ENCODE data around the gene SNN. TPM values are rescaled to one million over a fixed set of nuclear protein-coding genes. Genes with fewer than 3 reads are reported as not detected.

Gene SNN
- total RNA-seq, 1 donor from 2014 or later, result 40.0 TPM

DNA sequence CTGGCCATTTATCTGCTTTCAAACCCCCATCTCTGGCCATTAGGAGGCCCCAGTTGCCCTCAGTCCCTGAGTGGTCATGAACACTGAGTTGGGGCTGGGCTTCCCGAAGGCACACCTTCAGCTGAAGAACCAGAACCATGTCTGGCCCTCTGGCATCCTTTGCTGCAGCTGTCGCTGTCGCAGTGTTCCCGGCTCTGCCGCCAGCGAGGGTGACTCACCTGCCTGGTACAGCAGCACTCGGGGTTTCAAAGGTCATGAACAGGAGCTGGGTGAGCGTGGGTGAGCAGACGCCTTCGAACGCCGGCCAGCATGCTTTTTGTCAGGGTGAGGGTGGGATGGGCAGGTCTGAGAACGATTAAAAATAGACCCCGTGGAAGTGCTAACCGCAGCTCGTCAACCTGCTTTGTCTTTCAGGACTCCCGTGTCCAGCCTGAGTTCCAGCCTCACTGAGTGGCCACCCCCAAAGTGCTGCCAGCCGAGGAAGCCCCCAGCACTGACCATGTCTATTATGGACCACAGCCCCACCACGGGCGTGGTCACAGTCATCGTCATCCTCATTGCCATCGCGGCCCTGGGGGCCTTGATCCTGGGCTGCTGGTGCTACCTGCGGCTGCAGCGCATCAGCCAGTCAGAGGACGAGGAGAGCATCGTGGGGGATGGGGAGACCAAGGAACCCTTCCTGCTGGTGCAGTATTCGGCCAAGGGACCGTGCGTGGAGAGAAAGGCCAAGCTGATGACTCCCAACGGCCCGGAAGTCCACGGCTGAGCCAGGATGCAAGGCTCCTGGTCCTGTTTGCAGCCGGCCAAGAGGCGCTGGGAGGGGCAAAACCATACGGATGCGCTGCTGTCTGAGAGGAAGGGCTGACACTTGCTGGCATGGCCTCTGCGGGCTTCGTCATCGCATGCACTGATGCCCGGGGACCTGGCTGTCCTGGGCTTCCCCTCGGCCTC lies 7.6 kb downstream of the SNN start:
- no peak for DNase-seq (ENCODE audit: low spot score)
- ATAC-seq, result no peak
- intact Hi-C loops (cut with DNase I), result no loop called here

DNA sequence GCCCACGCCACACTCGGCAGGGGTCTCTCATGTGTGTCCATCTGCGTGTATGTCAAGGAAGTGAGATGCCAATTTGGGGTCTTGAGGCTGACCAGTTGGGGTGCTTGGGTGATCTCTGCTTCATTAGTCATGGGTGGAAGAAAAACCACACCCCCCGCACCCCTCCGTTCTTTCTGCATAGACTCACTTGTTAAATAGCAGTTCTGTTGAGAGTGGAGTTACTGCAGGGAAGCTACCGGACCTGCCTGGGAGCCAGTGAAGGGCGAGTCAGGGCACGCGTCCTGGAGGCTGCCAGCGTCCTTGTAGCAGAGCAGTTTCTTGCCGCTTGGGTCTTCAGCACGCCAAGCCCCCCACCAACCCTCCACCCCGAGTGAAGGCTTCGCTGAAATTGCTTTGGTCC lies 8.5 kb downstream of the SNN start:
- DNase-seq (ENCODE audit: low spot score) (no peak), ATAC-seq (no peak)
- intact Hi-C loops (cut with DNase I), result no loop called here

DNA sequence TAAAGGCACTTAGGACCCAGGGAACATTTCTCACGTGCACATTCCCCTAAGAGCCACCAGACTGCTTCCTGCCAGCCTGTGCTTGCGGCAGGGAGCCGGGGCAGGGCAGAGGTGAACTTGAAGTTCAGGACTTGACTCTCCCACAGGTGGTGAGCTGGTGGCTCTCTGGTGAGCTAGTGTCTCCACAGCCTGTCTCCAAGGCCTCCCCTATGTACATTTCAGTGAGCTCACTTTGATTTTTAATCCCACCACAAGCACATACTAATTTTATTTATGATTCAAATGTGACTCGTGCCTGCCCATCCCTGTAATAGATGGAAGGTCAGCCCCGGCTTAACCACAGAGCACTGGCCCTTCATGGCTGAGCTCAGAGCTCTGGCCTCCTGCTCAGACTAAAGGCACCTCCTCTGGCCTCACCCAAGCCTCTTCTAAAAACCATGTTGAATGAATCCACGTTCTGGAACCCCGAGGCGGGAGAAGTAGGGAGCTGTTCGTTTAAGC lies 9.2 kb downstream of the SNN start:
- DNase-seq (ENCODE audit: low spot score), result no peak
- intact Hi-C loops (cut with DNase I), result no loop called here
- ATAC-seq, result no peak

DNA sequence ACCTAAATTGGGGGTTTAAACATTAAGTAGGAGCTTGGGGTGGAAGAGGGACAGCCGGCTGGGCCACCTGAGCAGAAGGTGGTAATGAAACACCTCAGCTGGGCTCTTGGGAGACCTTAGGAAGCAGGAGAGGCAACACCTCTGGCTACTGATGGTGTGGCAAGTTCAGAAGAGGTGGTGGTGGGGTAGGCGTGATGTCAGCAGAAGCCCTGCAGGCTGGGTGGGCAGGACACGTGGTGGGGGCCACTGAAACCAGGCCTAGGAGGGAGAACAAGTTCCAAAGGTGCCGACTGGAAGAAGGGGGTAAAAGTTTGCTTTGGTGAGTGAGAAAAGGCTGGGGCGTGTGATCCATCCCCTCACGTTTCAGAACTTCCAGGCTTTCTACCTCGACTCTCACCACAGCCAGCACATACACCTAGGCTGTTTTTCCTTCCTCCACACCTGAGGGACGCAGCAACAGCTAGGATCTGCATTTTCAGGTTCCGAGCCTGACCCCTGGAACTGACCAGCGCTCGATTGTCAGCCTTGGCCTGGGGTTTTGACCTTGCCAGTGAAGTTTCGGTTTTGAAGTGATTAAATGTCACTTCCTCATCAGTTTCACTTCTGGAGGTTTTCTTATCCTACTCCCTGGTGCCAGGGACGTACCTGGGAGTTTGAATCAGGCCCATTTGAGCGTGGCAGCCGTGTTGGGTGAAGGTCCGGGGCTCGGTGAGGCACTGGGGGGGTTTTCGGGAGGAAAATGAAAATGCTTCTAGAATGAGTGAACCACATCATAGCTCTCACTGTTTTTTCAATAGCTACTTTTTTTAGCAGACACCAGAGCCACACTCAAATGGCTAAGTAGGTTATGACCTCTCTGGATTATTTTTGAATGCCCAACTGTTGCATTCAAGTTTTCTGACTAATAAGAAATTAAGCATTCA lies 10.0 kb downstream of the SNN start:
- DNase-seq (ENCODE audit: low spot score), result peak; percentile 51
- intact Hi-C loops (cut with DNase I), result no loop called here
- ATAC-seq, result no peak

DNA sequence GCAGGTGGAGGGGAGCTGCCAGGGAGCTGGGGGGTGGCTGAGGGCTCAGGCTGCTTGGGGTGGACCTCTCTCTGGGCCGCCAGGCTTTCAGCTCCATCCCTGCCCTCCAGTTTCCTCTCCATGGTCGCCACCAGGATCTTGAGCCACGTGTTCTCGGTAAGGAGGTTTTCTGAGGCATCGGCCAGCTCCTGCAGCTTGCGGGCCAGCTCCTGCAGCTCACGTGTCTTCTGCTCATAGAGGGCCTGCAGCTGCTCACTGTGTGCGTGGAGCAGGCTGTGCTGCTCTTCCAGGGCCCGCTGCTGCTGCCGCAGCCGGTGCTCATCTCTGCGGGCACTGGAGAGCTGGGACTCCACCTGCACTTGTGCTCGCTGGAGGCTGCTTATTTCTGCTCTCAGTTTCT lies 11.0 kb downstream of the SNN start:
- intact Hi-C loops (cut with DNase I), result no loop called here
- ATAC-seq, result no peak
- DNase-seq (ENCODE audit: low spot score), result peak; percentile 49

DNA sequence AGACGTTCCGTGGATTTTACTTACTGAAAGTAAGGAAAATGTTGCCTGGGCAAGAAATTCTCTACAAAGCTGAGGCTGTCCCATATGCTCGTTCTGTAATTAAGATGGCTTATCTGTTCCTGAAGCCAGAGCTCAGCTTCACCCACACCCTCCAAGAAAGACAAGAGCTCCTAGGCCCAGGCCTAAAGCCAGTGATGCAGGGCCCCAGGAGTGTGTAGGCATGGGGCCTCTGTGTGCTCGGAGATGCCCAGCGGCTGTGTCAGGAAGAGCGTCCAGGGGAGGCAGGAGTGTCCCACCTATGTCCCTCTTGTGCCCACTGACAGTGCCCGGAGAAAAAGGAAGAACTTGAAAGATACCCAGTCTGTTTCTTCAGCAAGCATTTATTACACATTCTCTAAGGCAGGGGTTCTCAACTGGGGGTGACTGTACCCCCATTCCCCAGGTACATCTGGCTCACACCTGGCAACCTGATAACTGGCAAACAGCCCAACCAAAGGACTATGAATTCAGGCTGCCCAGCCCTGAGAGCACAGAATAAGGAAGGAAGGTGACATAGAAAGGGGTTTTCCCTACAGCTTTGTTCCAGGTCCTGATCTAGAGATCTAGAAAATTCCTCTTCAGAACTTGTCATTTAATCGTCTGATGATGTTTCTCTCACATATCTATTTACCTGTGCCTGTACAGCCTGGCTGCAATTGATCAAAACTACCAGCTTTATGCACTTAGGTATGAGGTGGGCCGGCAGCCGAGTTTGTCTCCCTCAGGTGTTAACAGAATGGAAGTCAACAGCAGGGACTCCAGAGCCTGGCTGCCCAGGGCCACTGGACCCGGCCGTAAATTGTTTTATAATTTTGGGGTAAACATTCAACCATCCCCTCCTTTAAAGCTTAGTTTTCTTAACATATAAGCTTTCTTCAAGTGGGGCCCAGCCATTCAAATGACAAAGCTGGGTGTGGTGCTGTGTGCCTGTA lies 12.0 kb downstream of the SNN start:
- DNase-seq (ENCODE audit: low spot score) (no peak), ATAC-seq (no peak)
- intact Hi-C loops (cut with DNase I), result no loop called here

DNA sequence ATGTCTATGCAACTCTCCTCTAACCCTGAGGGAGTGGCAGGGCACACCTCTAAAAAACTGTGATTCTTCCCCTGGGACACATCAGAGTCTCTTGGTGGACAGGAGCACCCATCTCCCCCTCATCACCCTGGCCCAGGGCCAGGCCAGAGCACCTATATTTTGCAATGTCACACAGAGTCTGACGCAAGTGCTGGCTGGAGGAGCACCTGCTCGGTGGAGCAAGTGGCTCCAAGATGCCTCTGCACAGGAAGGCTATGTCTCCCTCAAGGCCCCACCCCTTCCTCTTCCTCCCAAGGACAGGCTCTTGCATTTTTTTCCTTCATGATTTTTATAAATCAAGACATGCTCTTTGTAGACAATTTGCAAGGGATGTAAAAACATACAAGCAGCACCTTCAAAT lies 13.3 kb downstream of the SNN start:
- DNase-seq (ENCODE audit: low spot score) (no peak), ATAC-seq (no peak)
- intact Hi-C loops (cut with DNase I), result no loop called here

DNA sequence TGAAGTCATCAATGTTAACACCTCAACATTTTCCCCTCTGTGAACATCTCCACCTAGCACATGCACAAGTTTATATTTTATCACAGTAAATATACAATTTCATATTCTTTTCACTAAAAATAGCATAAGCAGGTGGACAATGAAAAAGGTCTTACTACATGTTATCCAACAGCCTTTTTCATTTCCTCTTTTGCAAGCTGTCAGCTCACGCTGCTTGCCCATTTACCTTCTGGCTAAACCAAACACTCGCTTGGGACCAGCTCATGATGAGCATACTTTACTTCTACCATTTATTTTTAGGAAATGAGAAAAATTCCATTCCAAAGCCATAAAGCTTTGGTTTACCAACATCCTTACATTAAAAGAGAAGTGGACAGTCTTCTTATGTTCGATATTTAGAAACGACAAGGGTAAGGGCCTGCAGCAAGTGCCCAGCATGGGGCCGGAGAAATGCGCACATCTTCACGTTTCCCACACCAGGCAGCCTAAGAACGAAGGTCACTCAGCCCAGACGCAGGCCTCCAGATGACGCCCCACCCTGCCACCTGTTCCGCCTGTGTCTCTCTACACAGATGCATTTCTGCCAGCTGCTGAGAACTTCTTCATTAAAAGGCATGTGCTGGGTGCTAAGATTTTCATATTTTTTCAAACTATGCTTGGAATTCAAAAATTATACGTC lies 13.9 kb downstream of the SNN start:
- no peak for ATAC-seq
- intact Hi-C loops (cut with DNase I), result no loop called here

DNA sequence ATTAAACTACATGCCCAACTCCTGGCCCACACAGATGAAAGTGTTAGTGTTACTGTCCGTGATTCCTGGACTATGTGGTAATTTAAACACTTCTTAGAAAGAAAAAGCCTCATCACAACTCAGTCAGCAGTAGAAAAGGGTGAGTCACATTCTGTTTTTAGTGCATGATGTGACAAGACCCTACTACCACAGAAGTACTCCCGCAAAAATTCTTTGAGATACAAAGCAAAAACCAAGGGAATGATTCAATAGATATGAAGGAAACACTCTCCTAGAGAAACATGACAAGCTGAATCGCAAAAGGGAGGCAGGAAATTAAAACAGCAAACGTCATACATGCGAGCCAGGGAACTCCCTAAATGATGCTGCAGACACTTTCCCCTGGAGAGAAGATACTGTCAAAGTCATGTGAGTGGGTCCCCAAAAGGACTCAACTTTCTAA lies 14.4 kb downstream of the SNN start:
- intact Hi-C loops (cut with DNase I), result no loop called here
- DNase-seq (ENCODE audit: low spot score), result no peak
- ATAC-seq, result no peak

More for the DNA sequence above, 13.9 kb downstream of the SNN start:
- no peak for DNase-seq (ENCODE audit: low spot score)

DNA sequence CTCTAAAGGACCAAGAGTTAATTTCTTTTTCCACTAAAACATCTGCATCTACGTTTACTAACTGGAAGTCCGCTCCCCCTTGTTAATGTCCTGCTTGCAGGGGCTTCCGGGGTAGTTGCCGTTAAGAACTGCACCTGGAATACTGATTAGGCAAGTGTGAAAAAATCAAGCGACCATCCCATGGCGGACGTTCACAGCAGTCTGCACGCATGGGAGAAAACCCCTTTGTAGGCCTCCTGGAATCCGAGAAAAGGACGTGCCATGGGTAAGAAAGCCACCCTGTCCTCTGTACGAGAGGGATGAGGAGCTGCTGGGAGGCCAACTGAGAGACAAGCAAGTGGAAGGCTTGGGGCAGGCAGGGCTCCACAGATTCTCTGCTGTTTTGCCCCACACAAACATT lies 14.9 kb downstream of the SNN start:
- DNase-seq (ENCODE audit: low spot score) (no peak), ATAC-seq (no peak)
- intact Hi-C loops (cut with DNase I), result no loop called here

DNA sequence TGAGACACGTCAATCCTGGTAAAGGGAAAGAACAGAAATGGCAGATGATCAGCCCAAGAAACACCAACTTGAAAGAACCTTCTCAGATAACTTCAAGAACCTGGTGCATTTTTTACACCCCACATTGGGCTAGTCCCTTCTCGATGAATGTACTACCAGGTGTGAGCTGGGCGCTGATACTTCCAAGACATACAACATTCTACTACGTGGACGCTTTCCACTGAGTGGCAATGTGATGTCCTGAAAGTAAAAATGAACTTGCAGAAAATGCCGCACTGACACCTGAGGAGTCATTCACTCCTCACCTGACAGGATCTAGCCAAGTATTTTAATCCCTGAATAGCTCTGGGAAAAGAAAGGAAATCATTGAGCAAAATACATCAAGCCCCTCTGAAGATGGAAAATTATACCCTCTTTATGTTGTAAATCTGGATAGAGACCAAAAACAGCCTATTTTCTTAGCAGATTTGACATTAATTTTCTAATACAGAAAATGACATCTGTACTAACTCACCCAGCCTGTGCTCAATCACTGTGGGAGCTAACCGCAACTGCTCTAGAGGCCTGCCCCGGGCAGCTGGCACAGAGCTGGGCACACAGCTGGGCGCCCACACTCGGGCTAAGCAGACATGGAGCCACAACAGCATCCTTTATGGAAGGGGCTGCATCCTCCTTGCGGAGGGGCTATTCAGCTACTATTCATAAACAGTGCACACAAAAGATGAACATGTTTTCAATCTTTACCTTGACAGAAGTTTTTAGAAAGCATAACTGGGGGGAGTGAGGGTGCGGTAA lies 16.2 kb downstream of the SNN start:
- ATAC-seq (no peak), DNase-seq (ENCODE audit: low spot score) (no peak)
- intact Hi-C loops (cut with DNase I), result no loop called here

DNA sequence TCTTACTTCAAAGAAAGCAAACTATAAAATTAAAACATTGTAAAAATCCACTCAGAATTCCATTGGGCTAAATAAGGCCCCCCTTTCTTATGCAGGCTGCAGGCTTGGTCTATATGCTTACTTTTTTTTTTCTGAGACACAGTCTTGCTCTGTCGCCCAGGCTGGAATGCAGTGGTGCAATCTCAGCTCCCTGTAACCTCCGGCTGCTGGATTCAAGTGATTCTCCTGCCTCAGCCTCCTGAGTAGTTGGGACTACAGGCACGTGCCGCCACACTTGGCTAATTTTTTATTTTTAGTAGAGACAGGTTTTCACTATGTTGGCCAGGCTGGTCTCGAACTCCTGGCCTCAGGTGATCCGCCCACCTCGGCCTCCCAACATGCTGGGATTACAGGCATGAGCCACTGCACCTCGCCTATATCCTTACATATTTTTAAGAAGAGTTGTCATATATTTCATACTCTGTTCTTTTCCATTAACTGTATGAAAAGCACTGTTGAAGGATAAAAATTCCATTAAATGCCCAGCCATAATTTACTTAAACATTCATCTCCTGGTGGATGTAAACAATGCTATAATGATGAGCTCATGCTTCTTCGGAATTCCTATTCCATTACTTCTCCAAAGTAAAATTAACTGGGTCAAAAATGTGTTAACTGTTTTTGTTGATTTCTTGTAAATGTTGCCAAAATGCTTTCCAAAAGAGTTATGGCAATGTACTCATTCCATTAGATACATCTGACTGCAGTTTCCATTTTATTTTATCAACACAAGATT lies 17.8 kb downstream of the SNN start:
- DNase-seq (ENCODE audit: low spot score), result no peak
- intact Hi-C loops (cut with DNase I), result no loop called here
- no peak for ATAC-seq

DNA sequence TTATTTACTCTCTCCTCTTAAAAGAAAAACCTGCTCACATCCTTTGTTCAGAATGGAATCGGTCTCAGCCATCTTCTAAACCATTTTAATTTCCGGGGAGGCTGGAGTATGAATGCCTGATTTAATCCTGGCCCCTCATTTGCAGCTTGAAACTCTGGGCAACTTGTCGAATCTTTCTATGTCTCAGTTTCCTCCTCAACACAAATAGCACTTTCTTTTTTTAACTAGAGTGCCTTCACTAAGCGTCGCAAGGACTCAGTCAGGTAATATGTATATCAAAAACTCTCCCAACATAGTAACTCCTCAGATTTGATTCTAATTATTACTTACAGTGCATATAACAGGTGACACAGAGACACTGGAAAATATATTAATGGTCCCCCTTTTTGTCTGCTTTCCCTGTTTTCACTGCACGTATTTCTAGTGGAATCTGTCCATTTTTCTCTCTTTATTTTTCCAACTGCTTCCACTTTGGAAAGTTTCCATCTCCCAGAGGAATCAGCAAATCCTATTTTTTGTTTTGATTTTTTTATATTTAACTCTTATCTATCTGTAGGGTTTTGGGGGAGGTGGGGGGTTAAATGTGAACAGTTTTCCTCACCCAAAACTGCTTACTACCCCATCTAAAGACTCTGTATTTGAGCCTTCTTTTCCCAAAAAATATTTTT lies 18.6 kb downstream of the SNN start:
- intact Hi-C loops (cut with DNase I), result no loop called here
- no peak for ATAC-seq
- DNase-seq (ENCODE audit: low spot score), result no peak

DNA sequence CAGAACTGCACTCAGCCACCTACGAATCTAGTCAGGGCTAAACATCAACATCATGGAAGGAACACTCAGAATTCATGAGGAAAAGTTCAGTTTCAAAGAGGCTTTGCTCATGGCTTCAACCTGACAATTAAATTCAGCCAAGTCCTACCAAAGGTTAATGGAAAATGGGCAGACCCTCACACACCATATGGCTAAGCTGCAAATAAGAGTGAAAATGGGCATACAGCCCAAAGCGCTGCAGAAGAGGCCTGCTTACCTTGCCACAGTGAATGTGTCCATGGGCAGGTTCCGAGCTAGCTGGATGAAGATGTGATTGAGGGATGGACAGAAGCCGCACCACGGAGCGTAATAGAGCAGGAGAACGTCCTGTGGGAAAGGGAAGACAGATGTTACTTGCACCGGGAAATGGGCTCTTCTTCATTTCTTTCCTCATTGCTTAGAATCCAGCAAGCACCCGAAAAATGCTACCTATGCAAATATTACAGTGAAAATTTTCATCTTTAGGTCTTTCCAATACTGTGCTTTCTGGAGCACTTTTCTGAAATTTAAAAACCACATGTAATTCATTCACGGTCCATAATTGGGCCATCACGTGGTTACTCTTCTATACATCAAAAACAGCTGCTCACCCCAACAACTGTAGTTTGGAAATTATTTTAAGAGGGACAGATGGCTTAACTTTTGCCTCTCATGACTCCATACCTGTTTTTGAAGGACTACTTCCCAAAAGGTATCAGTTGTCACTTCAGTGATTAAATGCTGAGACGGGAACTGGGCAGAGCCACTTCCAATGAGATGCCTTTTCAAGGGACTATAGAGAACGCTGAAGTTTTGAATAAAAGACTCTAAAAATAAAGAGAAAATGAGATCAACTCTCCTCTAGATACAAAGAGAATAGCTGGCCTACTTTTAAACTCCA lies 19.6 kb downstream of the SNN start:
- DNase-seq (ENCODE audit: low spot score), result no peak
- intact Hi-C loops (cut with DNase I), result no loop called here
- ATAC-seq, result no peak

DNA sequence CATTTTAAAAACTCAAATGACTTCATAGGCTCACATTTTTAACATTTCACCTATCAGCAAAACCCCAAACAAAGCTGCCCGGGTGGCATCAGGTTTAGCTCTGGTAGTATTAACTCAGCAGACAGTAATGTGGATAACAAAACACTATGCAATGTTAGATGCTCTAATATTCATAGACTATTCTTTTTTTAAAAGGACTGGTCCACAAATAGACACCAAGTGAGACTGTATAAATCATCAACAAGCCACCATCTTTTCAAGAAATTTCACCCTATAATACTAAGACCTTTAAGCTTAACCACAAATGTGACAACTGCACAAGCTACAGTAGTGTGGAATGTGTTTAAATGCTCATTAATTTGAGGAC lies 20.2 kb downstream of the SNN start:
- intact Hi-C loops (cut with DNase I), result no loop called here
- no peak for ATAC-seq
- no peak for DNase-seq (ENCODE audit: low spot score)

Measured in sciatic nerve (tissue), 2 donors.